OCI-LY1 (cell line): ENCODE data around the gene B3GALNT1.

Experiments
- H2AFZ ChIP-seq: fragments of 200-600 bp; sonication (generic), shearing (Covaris generic); 2 replicates; pipeline ENCODE4 v1.6.0; 2014; ENCODE audit warnings: antibody characterized with exemption, mild to moderate bottlenecking, low read length
- H3F3A ChIP-seq: fragments of 200-600 bp; sonication (generic), shearing (Covaris generic); 2 replicates; pipeline ENCODE4 v1.6.0; 2014; ENCODE audit warnings: mild to moderate bottlenecking, antibody characterized with exemption, low read length, moderate library complexity; ENCODE audit not compliant: insufficient read depth
- H3K27ac ChIP-seq: fragments of 200-600 bp; sonication (generic); 2 replicates; pipeline ENCODE4 v1.5.1; 2014; ENCODE audit warnings: low read length, mixed run types, mild to moderate bottlenecking, low read depth; ENCODE audit not compliant: poor library complexity, severe bottlenecking
- H3K27me3 ChIP-seq: fragments of 200-600 bp; sonication (generic); 2 replicates; pipeline ENCODE4 v1.6.0; 2014; ENCODE audit warnings: antibody characterized with exemption, mild to moderate bottlenecking, low read length, moderate library complexity; ENCODE audit not compliant: insufficient read depth
- H3K36me3 ChIP-seq: fragments of 200-600 bp; sonication (generic); 2 replicates; pipeline ENCODE4 v1.6.1; 2014; ENCODE audit warnings: mild to moderate bottlenecking, antibody characterized with exemption, low read length, moderate library complexity, mixed read lengths; ENCODE audit not compliant: insufficient read depth
- H3K4me1 ChIP-seq: fragments of 200-600 bp; sonication (generic); 2 replicates; pipeline ENCODE4 v1.5.1; 2014; ENCODE audit warnings: mild to moderate bottlenecking, low read length, moderate library complexity; ENCODE audit not compliant: insufficient read depth, severe bottlenecking
- H3K4me2 ChIP-seq: fragments of 200-600 bp; sonication (generic), shearing (Covaris generic); 2 replicates; pipeline ENCODE4 v1.6.1; 2014; ENCODE audit warnings: low read length
- H3K4me3 ChIP-seq: fragments of 200-600 bp; sonication (generic); 2 replicates; pipeline ENCODE4 v1.5.1; 2014; ENCODE audit warnings: low read length, low read depth, mild to moderate bottlenecking, mixed read lengths; ENCODE audit not compliant: poor library complexity, severe bottlenecking
- H3K79me2 ChIP-seq: fragments of 200-600 bp; shearing (Covaris generic); 2 replicates; pipeline ENCODE4 v1.6.1; 2016; ENCODE audit warnings: mixed run types, low read length, mixed read lengths; ENCODE audit not compliant: insufficient read depth
- H3K9ac ChIP-seq: fragments of 200-600 bp; sonication (generic), shearing (Covaris generic); 2 replicates; pipeline ENCODE4 v1.6.1; 2014; ENCODE audit warnings: mild to moderate bottlenecking, low read length, mixed read lengths
- H3K9me2 ChIP-seq: fragments of 200-600 bp; sonication (generic), shearing (Covaris generic); 2 replicates; pipeline ENCODE4 v1.6.1; 2014; ENCODE audit warnings: low read depth, mild to moderate bottlenecking, low read length, mixed read lengths
- H3K9me3 ChIP-seq: fragments of 200-600 bp; shearing (Covaris generic); 2 replicates; pipeline ENCODE4 v1.6.1; 2014; ENCODE audit warnings: low read length, mixed read lengths
- H4K20me1 ChIP-seq: fragments of 200-600 bp; sonication (generic), shearing (Covaris generic); 2 replicates; pipeline ENCODE4 v1.6.0; 2016; ENCODE audit warnings: mild to moderate bottlenecking, low read length; ENCODE audit not compliant: insufficient read depth
- EZH2 ChIP-seq: fragments of 200-600 bp; sonication (generic), shearing (Covaris generic); IDR thresholded peaks from 2 replicates; pipeline ENCODE4 v1.8.0; 2017; ENCODE audit warnings: borderline replicate concordance, mixed run types, mild to moderate bottlenecking, antibody characterized with exemption, low read length, moderate library complexity, mixed read lengths
- TF ChIP-seq, protein P1 (sequence below): fragments of 200-600 bp; sonication (generic), shearing (Covaris generic); IDR thresholded peaks from 2 replicates; pipeline ENCODE4 v1.5.1; 2017; ENCODE audit warnings: mild to moderate bottlenecking, antibody characterized with exemption, low read length, moderate library complexity, mixed read lengths

Gene B3GALNT1

DNA sequence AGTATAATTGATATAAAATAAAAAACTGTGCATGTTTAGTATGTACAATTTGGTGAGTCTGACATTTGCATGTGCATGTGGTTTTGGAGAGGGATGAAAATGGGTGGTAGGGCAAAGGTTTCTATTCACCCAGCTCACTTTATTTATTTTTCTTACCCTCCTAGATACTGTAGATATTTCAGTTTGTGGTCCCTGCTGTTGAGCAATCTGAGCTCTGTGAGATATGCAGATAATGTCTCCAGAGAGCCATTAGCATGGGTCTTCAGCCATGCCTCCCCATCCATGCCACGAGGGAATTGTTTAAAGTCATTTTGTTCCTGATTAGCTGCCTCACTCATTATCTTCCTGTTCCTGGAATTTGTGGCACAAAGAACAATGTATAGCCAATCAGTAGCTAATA is 44.4 kb upstream of the B3GALNT1 start:
- Histone ChIP-seq H3K79me2 (no peaks in the 10 kb centered on the region), H2AFZ (no peak overlapping the region), H3K27ac (no peak overlapping the region), H3K4me3 (no peak overlapping the region), H3K4me1 (no peaks in the 10 kb centered on the region), H3K9ac (no peak overlapping the region), H3K27me3 (no peaks in the 10 kb centered on the region), H3K9me3 (no peaks in the 10 kb centered on the region), H4K20me1 (no peaks in the 10 kb centered on the region), H3K4me2 (no peak overlapping the region), H3K9me2 (no peaks in the 10 kb centered on the region), H3F3A (no peaks in the 10 kb centered on the region), H3K36me3 (no peaks in the 10 kb centered on the region)
- TF ChIP-seq EZH2 = no peak
- TF ChIP-seq, protein P1, sequence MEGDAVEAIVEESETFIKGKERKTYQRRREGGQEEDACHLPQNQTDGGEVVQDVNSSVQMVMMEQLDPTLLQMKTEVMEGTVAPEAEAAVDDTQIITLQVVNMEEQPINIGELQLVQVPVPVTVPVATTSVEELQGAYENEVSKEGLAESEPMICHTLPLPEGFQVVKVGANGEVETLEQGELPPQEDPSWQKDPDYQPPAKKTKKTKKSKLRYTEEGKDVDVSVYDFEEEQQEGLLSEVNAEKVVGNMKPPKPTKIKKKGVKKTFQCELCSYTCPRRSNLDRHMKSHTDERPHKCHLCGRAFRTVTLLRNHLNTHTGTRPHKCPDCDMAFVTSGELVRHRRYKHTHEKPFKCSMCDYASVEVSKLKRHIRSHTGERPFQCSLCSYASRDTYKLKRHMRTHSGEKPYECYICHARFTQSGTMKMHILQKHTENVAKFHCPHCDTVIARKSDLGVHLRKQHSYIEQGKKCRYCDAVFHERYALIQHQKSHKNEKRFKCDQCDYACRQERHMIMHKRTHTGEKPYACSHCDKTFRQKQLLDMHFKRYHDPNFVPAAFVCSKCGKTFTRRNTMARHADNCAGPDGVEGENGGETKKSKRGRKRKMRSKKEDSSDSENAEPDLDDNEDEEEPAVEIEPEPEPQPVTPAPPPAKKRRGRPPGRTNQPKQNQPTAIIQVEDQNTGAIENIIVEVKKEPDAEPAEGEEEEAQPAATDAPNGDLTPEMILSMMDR = no peak

- Histone ChIP-seq H2AFZ (no peak overlapping the region), H3K27ac (no peak overlapping the region), H3K36me3 (no peaks in the 10 kb centered on the region), H3K9me3 (no peaks in the 10 kb centered on the region), H3K4me1 (no peaks in the 10 kb centered on the region), H3K79me2 (no peaks in the 10 kb centered on the region), H3K4me2 (no peak overlapping the region), H3K9me2 (no peaks in the 10 kb centered on the region), H3K4me3 (no peak overlapping the region), H4K20me1 (no peaks in the 10 kb centered on the region), H3K27me3 (no peaks in the 10 kb centered on the region), H3F3A (no peaks in the 10 kb centered on the region), H3K9ac (no peak overlapping the region)
- TF ChIP-seq, protein P1 = no peak
- no peak for TF ChIP-seq EZH2
Measured at GRCh38 chr3:161148832-161149475, 43.8 kb upstream of the B3GALNT1 start.

DNA sequence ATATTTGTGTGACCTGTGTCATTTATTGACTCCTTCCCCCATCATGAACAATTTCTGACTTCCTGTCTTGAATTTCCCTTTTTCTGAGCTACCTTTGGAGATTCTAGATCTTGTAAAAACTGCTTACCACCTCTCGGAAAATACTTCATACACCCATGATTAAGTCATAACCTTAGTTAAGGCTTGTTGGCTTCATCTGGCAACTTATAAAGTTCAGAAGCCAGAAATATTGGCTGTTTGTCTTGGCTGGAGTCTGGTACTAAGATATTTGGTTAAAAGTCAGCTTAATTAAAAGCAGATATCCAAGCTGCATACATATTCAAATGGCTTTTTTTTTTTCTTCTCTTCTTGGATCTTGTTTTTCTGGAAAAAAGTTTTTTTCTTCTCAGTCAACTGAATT is 37.3 kb upstream of the B3GALNT1 start:
- Histone ChIP-seq H3K9me3 (no peaks in the 10 kb centered on the region), H2AFZ (no peak overlapping the region), H3K27me3 (no peaks in the 10 kb centered on the region), H3K79me2 (no peaks in the 10 kb centered on the region), H3K4me3 (no peak overlapping the region), H3K4me1 (no peaks in the 10 kb centered on the region), H4K20me1 (no peaks in the 10 kb centered on the region), H3F3A (no peaks in the 10 kb centered on the region), H3K9me2 (no peaks in the 10 kb centered on the region), H3K4me2 (no peak overlapping the region), H3K9ac (no peak overlapping the region), H3K36me3 (no peaks in the 10 kb centered on the region), H3K27ac (no peak overlapping the region)
- TF ChIP-seq, protein P1 = no peak
- no peak for TF ChIP-seq EZH2
